ENCODE data around the gene KRTAP10-12. TPM values are rescaled to one million over a fixed set of nuclear protein-coding genes. Genes with fewer than 3 reads are reported as not detected.

The KRTAP10-12 gene
- total and polyA plus RNA-seq, 10 of the 15 experiments (the other 5 are each of a cell fraction or from before 2014, with no cell fraction given): not detected

DNA sequence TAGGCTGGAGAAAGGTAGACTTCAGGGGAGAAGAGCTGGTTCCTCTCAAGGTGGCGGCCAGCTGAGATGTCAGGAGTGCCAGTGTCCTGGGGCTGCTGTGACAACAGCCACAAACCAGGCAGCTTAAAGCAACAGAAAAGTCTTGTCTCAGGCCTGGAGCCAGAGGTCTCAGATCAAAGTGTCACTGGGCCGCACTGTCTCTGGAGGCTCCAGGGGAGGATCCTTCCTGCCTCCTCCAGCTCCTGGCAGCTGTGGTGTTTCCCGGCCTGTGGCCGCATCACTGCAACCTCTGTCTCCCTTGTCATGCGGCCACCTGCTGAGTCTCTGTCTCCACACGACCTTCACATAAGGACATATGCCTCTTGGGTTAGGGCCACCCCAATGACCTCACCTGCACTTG is 38.8 kb downstream of the KRTAP10-12 start:
- no peak overlapping the region for H3K9ac ChIP-seq (ENCODE audit: control insufficient read depth, insufficient read depth, low read length)
- no peak overlapping the region for H3K4me2 ChIP-seq (ENCODE audit: control insufficient read depth, insufficient read depth)
- FAIRE-seq (no peak), ATAC-seq (no peak), DNase-seq (ENCODE audit: low read depth, low spot score) (no peak)
- H3K4me1 ChIP-seq (ENCODE audit: control insufficient read depth, insufficient read depth, low read length): no peaks in the 10 kb centered on the region
- H3K4me3 ChIP-seq: no peak overlapping the region
- in situ Hi-C loops (cut with MboI): no loop called here
- H3K79me2 ChIP-seq (ENCODE audit: control insufficient read depth, insufficient read depth, low read length): no peaks in the 10 kb centered on the region
- H3K36me3 ChIP-seq (ENCODE audit: control insufficient read depth in 2 of 2, insufficient read depth in 2 of 2, low read length in 1 of 2): no peaks in the 10 kb centered on the region
- WGBS (ENCODE audit: insufficient coverage, insufficient replicate concordance, low lambda C conversion rate, missing lambda C conversion rate): 38% methylated on average over 3 of the region's 6 CpGs
- H3K27me3 ChIP-seq (replicated peaks in 1 of 2; ENCODE audit: control insufficient read depth in 2 of 2, insufficient read depth in 2 of 2, low read length in 1 of 2): no peaks in the 10 kb centered on the region; a peak in 1 of 4 replicates
- ChIA-PET CTCF (no interaction called here), SMC1A (ENCODE audit: uncharacterized antibody, unreplicated experiment) (no interaction called here), POLR2A (no interaction called here), RAD21 (ENCODE audit: unreplicated experiment) (no interaction called here)
- H3K9me3 ChIP-seq (replicated peaks; ENCODE audit: control insufficient read depth, insufficient read depth, low read length): no peaks in the 10 kb centered on the region
- no TSS peak for BruUV-seq (replicated peaks)
- H4K20me1 ChIP-seq (ENCODE audit: control insufficient read depth, insufficient read depth): no peaks in the 10 kb centered on the region
- intact Hi-C loops (cut with micrococcal nuclease; ENCODE audit: unreplicated experiment): no loop called here
- no peak overlapping the region for H3K27ac ChIP-seq (ENCODE audit: control insufficient read depth, insufficient read depth)
- no peak overlapping the region for H2AFZ ChIP-seq (ENCODE audit: control insufficient read depth, low read depth, low read length)
- TF ChIP-seq IRF4 (IDR thresholded peaks at IDR 0.05; ENCODE audit: low read depth, low read length): no peak
- no peak for TF ChIP-seq ZBTB11 (CRISPR knock-in tag; IDR thresholded peaks at IDR 0.05)
- no peak for TF ChIP-seq SP1 (IDR thresholded peaks at IDR 0.05; ENCODE audit: low read depth, low read length)
- TF ChIP-seq BRCA1 (IDR thresholded peaks at IDR 0.05; ENCODE audit: low read depth, low read length): no peak
- no peak for TF ChIP-seq SUPT20H (IDR thresholded peaks at IDR 0.05; ENCODE audit: borderline replicate concordance, control insufficient read depth, low read depth, low read length)
- TF ChIP-seq, protein P1, sequence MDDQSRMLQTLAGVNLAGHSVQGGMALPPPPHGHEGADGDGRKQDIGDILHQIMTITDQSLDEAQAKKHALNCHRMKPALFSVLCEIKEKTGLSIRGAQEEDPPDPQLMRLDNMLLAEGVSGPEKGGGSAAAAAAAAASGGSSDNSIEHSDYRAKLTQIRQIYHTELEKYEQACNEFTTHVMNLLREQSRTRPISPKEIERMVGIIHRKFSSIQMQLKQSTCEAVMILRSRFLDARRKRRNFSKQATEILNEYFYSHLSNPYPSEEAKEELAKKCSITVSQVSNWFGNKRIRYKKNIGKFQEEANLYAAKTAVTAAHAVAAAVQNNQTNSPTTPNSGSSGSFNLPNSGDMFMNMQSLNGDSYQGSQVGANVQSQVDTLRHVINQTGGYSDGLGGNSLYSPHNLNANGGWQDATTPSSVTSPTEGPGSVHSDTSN (IDR thresholded peaks at IDR 0.05; ENCODE audit: insufficient replicate concordance, low read depth, low read length): no peak
- no peak for TF ChIP-seq IKZF2 (IDR thresholded peaks at IDR 0.05)
- no peak for TF ChIP-seq YBX1 (IDR thresholded peaks at IDR 0.05)
- TF ChIP-seq, protein P2, sequence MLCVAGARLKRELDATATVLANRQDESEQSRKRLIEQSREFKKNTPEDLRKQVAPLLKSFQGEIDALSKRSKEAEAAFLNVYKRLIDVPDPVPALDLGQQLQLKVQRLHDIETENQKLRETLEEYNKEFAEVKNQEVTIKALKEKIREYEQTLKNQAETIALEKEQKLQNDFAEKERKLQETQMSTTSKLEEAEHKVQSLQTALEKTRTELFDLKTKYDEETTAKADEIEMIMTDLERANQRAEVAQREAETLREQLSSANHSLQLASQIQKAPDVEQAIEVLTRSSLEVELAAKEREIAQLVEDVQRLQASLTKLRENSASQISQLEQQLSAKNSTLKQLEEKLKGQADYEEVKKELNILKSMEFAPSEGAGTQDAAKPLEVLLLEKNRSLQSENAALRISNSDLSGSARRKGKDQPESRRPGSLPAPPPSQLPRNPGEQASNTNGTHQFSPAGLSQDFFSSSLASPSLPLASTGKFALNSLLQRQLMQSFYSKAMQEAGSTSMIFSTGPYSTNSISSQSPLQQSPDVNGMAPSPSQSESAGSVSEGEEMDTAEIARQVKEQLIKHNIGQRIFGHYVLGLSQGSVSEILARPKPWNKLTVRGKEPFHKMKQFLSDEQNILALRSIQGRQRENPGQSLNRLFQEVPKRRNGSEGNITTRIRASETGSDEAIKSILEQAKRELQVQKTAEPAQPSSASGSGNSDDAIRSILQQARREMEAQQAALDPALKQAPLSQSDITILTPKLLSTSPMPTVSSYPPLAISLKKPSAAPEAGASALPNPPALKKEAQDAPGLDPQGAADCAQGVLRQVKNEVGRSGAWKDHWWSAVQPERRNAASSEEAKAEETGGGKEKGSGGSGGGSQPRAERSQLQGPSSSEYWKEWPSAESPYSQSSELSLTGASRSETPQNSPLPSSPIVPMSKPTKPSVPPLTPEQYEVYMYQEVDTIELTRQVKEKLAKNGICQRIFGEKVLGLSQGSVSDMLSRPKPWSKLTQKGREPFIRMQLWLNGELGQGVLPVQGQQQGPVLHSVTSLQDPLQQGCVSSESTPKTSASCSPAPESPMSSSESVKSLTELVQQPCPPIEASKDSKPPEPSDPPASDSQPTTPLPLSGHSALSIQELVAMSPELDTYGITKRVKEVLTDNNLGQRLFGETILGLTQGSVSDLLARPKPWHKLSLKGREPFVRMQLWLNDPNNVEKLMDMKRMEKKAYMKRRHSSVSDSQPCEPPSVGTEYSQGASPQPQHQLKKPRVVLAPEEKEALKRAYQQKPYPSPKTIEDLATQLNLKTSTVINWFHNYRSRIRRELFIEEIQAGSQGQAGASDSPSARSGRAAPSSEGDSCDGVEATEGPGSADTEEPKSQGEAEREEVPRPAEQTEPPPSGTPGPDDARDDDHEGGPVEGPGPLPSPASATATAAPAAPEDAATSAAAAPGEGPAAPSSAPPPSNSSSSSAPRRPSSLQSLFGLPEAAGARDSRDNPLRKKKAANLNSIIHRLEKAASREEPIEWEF (IDR thresholded peaks at IDR 0.05; ENCODE audit: insufficient replicate concordance, low read depth, low read length): no peak
- no peak for TF ChIP-seq NFYB (IDR thresholded peaks at IDR 0.05; ENCODE audit: insufficient read depth, low read depth, low read length)
- TF ChIP-seq, protein P3, sequence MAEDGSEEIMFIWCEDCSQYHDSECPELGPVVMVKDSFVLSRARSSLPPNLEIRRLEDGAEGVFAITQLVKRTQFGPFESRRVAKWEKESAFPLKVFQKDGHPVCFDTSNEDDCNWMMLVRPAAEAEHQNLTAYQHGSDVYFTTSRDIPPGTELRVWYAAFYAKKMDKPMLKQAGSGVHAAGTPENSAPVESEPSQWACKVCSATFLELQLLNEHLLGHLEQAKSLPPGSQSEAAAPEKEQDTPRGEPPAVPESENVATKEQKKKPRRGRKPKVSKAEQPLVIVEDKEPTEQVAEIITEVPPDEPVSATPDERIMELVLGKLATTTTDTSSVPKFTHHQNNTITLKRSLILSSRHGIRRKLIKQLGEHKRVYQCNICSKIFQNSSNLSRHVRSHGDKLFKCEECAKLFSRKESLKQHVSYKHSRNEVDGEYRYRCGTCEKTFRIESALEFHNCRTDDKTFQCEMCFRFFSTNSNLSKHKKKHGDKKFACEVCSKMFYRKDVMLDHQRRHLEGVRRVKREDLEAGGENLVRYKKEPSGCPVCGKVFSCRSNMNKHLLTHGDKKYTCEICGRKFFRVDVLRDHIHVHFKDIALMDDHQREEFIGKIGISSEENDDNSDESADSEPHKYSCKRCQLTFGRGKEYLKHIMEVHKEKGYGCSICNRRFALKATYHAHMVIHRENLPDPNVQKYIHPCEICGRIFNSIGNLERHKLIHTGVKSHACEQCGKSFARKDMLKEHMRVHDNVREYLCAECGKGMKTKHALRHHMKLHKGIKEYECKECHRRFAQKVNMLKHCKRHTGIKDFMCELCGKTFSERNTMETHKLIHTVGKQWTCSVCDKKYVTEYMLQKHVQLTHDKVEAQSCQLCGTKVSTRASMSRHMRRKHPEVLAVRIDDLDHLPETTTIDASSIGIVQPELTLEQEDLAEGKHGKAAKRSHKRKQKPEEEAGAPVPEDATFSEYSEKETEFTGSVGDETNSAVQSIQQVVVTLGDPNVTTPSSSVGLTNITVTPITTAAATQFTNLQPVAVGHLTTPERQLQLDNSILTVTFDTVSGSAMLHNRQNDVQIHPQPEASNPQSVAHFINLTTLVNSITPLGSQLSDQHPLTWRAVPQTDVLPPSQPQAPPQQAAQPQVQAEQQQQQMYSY (CRISPR knock-in tag; IDR thresholded peaks at IDR 0.05): no peak
